BE2C (cell line): Measurements from ENCODE around the gene PTPRG.

Source experiments
- DNase-seq: peaks from one replicate; pipeline ENCODE4 v3.0.0-alpha.2; 2020
- H3K27me3 ChIP-seq: fragments of 250-450 bp; sonication (Bioruptor Pico); 2 replicates; pipeline ENCODE4 v1.5.1; 2020; ENCODE audit warnings: mild to moderate bottlenecking
- H3K36me3 ChIP-seq: fragments of 250-450 bp; sonication (Bioruptor Pico); 2 replicates; pipeline ENCODE4 v1.5.1; 2020; ENCODE audit warnings: mild to moderate bottlenecking
- H3K4me1 ChIP-seq: fragments of 250-450 bp; sonication (Bioruptor Pico); 2 replicates; pipeline ENCODE4 v1.5.1; 2020
- H3K4me3 ChIP-seq: 2 replicates; pipeline ENCODE4 v1.5.1; 2011; ENCODE audit warnings: low read depth, low read length
- H3K9me3 ChIP-seq: fragments of 250-450 bp; sonication (Bioruptor Pico); 2 replicates; pipeline ENCODE4 v1.5.1; 2020
- TF ChIP-seq, protein P1 (sequence below): IDR thresholded peaks from 2 replicates; pipeline ENCODE4 v1.5.1; 2012; ENCODE audit warnings: mild to moderate bottlenecking, low read depth, low read length

The PTPRG gene

DNA sequence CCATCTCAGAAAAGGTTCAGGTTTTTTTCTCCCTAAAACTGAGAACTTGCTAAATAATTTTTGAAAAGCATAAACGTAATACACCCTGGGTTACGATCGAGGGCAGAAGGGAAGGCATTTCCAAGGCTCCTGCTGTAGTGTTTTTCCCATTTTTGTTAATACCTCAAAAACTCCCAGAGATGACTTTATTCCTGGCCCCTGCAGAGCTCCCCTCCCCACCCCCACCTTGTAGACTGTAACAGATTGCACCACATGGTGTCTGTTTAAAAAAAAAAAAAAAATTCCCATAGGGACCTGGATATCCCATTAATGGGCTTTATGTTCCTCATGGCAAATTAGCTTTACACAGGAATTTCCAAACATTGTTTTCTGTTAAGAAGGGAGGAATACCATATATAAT lies 773.8 kb downstream of the PTPRG start:
- no peaks in the 10 kb centered on the region; the same call in none of the 2 replicates for H3K36me3 ChIP-seq
- H3K4me1 ChIP-seq, result no peaks in the 10 kb centered on the region
- TF ChIP-seq, protein P1, sequence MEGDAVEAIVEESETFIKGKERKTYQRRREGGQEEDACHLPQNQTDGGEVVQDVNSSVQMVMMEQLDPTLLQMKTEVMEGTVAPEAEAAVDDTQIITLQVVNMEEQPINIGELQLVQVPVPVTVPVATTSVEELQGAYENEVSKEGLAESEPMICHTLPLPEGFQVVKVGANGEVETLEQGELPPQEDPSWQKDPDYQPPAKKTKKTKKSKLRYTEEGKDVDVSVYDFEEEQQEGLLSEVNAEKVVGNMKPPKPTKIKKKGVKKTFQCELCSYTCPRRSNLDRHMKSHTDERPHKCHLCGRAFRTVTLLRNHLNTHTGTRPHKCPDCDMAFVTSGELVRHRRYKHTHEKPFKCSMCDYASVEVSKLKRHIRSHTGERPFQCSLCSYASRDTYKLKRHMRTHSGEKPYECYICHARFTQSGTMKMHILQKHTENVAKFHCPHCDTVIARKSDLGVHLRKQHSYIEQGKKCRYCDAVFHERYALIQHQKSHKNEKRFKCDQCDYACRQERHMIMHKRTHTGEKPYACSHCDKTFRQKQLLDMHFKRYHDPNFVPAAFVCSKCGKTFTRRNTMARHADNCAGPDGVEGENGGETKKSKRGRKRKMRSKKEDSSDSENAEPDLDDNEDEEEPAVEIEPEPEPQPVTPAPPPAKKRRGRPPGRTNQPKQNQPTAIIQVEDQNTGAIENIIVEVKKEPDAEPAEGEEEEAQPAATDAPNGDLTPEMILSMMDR, result no peak
- DNase-seq, result no peak
- no peak overlapping the region for H3K4me3 ChIP-seq
- no peaks in the 10 kb centered on the region for H3K27me3 ChIP-seq
- H3K9me3 ChIP-seq, result no peaks in the 10 kb centered on the region

DNA sequence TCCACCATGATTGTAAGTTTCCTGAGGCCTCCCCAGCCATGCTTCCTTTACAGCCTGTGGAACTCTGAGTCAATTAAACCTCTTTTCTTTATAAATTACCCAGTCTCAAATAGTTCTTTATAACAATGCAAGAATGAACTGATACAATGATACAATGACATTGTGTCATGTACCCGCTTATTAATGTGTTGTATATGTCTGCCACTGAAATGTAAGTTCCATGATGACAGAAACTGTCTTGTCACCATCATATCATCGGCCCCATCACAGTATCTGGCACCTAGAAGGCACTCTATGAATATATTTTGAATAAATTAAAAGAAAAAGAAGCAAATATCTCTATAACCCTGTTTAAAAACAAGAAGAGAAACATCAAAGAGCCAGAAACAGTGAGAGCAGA lies 782.4 kb downstream of the PTPRG start:
- no peaks in the 10 kb centered on the region for H3K4me1 ChIP-seq
- H3K36me3 ChIP-seq, result no peaks in the 10 kb centered on the region
- H3K27me3 ChIP-seq, result no peaks in the 10 kb centered on the region
- no peak for DNase-seq
- TF ChIP-seq, protein P1, result no peak
- H3K4me3 ChIP-seq, result no peak overlapping the region
- no peaks in the 10 kb centered on the region for H3K9me3 ChIP-seq
